Lower leg skin (tissue), 4 donors: Measurements from ENCODE around the gene DMTF1. TPM values are rescaled to one million over a fixed set of nuclear protein-coding genes. Genes with fewer than 3 reads are reported as not detected.

Experiments
- DNase-seq, 2 donors: peaks; one replicate each; pipeline ENCODE4 v3.0.0-alpha.2; 2019; ENCODE audit warnings: low spot score in 2 of 2
- H3K4me3 ChIP-seq: fragments of 200-600 bp; sonication (generic); 2 replicates; pipeline ENCODE4 v1.5.1; 2017; ENCODE audit warnings: mild to moderate bottlenecking, low read depth; ENCODE audit not compliant: poor library complexity, severe bottlenecking
- POLR2A ChIP-seq, 2 donors: fragments of 450-650 bp; IDR thresholded peaks; one replicate each; pipeline ENCODE4 v1.6.1; 2016 to 2017; ENCODE audit warnings: antibody characterized with exemption in 2 of 2, mild to moderate bottlenecking in 1 of 2, moderate library complexity in 1 of 2
- WGBS, 2 donors: methylation state at CpG; one replicate each; pipeline ENCODE4 v1.1.5; 2018; 5-methylcytosine and 5-hydroxymethylcytosine counted together
- intact Hi-C: fragments of 100-400 bp; cut with DNase I; formaldehyde crosslinking; loops from one replicate; pipeline ENCODE4 v1.15.0; 2023; ENCODE audit warnings: low total_unique reads
- total RNA-seq, 4 donors: library from RNA; depleted of rRNA; stranded (reverse); fragments of >200 nt; gene quantifications; one replicate each; pipeline ENCODE4 v1.1.0, GENCODE V29; 2016
- TF ChIP-seq, protein P1 (sequence below), 3 donors: fragments of 450-650 bp; IDR thresholded peaks; one replicate each; pipeline ENCODE4 v1.5.1; 2016; ENCODE audit warnings: antibody characterized with exemption in 3 of 3, mild to moderate bottlenecking in 3 of 3, moderate library complexity in 2 of 3

DMTF1 gene
- total RNA-seq, 4 donors from 2014 or later, result 35.2 to 68.9 (median 44.9) TPM

- intact Hi-C loops, result no loop called here
- TF ChIP-seq, protein P1, sequence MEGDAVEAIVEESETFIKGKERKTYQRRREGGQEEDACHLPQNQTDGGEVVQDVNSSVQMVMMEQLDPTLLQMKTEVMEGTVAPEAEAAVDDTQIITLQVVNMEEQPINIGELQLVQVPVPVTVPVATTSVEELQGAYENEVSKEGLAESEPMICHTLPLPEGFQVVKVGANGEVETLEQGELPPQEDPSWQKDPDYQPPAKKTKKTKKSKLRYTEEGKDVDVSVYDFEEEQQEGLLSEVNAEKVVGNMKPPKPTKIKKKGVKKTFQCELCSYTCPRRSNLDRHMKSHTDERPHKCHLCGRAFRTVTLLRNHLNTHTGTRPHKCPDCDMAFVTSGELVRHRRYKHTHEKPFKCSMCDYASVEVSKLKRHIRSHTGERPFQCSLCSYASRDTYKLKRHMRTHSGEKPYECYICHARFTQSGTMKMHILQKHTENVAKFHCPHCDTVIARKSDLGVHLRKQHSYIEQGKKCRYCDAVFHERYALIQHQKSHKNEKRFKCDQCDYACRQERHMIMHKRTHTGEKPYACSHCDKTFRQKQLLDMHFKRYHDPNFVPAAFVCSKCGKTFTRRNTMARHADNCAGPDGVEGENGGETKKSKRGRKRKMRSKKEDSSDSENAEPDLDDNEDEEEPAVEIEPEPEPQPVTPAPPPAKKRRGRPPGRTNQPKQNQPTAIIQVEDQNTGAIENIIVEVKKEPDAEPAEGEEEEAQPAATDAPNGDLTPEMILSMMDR (IDR thresholded peaks at IDR 0.05), result no peak
- no peak for TF ChIP-seq POLR2A (IDR thresholded peaks at IDR 0.05)
Measured at GRCh38 chr7:87137271-87137670, 15.0 kb upstream of the DMTF1 start.

DNA sequence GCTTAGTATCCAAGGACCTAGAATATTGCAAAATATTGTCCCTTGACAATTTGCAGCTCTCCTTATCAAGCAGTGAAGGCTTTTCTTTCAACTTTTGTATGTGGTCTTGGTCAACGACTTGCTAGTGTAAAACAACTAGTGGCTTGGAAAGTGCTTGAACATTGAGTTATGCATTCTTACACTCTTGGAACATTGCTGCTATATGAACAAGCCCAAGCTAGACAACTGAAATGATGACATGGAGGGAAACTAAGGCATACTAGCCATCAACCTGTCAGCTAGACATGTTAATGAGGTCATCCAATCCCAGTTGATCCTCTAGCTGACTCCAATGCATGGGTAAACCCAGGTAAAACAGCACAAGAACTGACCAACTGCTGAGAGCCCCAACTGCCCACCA is 12.7 kb upstream of the DMTF1 start:
- 90 to 96% methylated on average over 1 of the region's 1 CpG for WGBS, 2 donors
- no peak for TF ChIP-seq POLR2A (IDR thresholded peaks at IDR 0.05)
- TF ChIP-seq, protein P1 (IDR thresholded peaks at IDR 0.05), result no peak
- intact Hi-C loops, result no loop called here
- no peak for DNase-seq
- H3K4me3 ChIP-seq, result no peak overlapping the region

More at GRCh38 chr7:87137271-87137670, 15.0 kb upstream of the DMTF1 start:
- no peak overlapping the region for H3K4me3 ChIP-seq
- no peak for DNase-seq

DNA sequence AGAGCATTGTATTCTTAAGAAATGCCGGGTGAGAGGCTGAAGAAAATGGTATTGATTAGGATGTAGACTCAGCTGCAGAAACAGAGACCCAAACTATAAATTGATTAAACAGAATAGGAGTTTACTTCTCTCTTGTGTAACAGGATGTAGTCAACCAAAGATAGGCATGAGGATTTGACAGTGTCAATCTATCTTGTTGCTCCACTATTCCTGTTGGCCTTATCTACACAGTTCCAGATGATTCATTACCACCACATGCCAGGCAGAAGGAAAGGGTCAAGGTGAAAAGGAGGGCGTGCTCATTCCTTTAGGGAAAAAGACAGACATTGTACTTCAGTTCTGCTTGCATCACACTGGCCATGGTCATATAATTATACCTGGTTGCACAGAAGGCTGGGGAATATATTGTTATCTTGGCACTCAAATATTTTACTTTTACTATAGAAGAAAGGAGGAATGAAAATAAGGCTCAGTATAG is 11.9 kb upstream of the DMTF1 start:
- intact Hi-C loops, result loop anchor here (2.0 kb wide), 1 partner anchor 218 kb away; no protein-coding TSS in a partner anchor
- H3K4me3 ChIP-seq, result no peak overlapping the region
- DNase-seq, result no peak
- TF ChIP-seq, protein P1 (IDR thresholded peaks at IDR 0.05), result no peak
- no peak for TF ChIP-seq POLR2A (IDR thresholded peaks at IDR 0.05)
- WGBS, 2 donors, result 72 to 74% methylated on average over 2 of the region's 2 CpGs

- DNase-seq, result no peak
- 67 to 80% methylated on average over 2 of the region's 2 CpGs for WGBS, 2 donors
- no peak overlapping the region for H3K4me3 ChIP-seq
- intact Hi-C loops, result no loop called here
- no peak for TF ChIP-seq POLR2A (IDR thresholded peaks at IDR 0.05)
- TF ChIP-seq, protein P1 (IDR thresholded peaks at IDR 0.05), result no peak
Measured at GRCh38 chr7:87144173-87144657, 8.0 kb upstream of the DMTF1 start.

- TF ChIP-seq, protein P1 (IDR thresholded peaks at IDR 0.05), result no peak
- TF ChIP-seq POLR2A (IDR thresholded peaks at IDR 0.05), result no peak
- 86 to 92% methylated on average over 25 of the region's 25 CpGs for WGBS, 2 donors
- no peak overlapping the region for H3K4me3 ChIP-seq
- intact Hi-C loops, result no loop called here
- peak in 1 of 2 donors; percentile 81 for DNase-seq
Measured at GRCh38 chr7:87146740-87147386, 5.4 kb upstream of the DMTF1 start.
